CD4-positive, alpha-beta T cell treated with Interleukin-17A for 1 hour (primary cell): ENCODE data around the gene URAD.

ENCODE experiments used
- DNase-seq: peaks from one replicate; pipeline ENCODE4 v3.0.0-alpha.2; 2020

The URAD gene

DNA sequence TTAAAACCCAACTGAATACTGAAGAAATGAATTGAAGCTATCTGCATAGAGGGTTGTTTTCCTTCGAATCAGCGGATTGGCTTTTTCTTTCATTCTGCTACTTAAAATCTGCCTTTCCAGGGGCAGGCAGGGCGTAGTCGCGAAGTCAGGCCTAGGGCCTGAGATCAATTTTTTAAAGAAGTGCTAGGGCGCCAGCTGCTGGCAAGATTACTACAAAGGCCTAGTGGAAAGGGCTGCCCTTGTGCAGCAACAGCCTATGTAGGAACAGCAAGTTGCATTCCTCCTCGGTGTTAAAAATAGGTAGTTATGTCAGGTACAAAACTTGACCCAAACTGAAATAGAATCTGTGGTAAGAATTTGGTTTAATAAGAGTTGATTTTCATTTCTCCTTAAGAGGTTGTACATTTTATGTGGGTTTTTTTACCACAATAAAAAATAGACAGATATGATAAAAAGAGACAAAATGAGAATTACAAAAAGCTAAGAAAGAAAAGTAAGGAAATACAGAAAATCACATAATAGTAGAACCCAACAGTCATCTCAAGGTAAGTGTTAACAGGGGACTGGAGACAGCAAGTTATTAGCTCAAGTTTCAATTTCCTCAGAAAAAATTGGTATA lies 9.5 kb upstream of the URAD start:
- DNase-seq = peak; percentile 16

DNA sequence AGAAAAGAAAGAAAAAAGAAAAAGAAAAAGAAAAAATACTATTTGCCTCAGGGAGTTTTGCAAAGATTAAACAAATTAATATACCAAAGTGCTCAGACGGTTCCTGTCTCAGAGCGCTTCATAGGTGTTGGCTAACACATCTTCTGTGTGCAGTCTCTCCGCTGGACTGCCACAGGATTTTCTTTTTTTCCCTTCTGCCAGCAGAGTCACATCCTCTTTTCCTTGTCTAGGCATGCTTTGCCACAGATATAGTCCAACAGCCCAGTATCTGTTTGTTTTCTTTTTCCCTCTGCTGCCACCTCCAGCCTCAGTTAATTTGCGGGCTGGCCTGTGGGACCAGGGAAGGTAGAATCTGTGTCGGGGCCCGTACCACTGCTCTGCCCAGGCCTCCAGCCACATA lies 3.4 kb upstream of the URAD start:
- DNase-seq = no peak

DNA sequence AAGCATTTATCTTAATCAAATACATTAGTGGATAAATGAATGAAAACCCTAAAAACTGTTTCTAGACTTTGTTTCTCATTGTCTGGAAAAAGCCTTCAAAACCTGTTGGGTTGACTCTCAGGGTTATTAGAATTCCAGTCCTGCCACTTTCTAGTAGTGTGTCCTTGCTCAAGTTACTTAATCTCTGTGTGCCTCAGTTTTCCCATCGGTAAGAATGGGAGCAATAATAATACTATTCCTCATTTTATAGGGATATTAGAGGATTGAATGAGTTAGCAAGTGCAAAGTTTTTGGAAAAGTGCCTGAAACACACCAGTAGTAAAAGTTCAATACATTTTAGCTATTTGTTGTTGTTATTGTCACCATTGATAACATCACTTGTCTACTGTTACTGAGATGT lies 2.9 kb downstream of the URAD start:
- DNase-seq = no peak

DNA sequence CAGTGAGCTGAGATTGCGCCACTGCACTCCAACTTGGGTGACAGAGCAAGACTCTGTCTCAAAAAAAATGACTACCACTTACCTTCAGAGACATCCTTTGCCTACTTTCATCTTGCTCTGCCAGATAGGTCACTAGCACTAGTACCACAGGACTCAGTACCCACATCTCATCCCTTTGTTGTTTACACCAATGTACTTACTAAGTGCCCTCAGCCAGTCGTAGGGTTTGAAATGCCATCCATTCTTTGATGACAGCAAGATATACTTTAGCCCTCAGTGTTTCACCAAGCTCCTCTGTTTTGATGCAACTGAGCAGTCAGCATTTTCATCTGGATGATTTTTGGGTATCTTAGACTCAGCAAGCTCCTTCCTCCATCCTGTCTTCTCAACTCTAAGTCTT lies 6.1 kb downstream of the URAD start:
- DNase-seq = no peak

DNA sequence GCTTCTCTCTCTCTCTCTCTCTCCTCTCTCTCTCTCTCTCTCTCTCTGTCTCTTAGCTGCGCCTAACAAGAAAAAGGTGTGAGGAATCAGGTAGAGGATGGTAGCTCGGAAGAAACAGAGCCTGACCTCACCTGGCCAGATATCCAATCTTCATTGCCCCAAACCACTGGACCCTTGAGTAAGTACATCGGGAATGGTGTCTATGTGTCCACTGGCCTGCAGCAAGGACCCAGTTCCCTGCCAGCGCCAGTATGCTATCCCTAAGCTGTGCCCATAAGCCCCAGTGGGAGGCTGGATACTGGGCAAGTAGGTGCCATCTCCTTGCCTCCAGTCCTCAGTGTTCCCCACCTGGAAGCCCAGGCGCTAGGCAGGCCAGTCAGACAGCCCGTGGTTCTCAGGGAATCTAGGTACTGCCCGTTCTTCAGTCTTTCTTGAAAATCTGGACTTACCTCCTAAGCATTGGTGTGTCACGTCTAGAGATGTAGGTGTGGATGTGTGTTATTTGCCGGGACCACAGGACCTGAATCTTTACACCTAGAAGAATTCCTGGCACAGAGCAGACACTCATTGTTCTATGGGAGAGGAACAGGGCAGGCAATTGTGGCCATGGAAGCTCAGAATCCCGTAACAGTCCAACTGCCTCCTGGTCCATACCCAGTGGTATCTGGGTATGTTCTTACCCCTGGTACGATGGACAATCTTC lies 7.3 kb downstream of the URAD start:
- no peak for DNase-seq

DNA sequence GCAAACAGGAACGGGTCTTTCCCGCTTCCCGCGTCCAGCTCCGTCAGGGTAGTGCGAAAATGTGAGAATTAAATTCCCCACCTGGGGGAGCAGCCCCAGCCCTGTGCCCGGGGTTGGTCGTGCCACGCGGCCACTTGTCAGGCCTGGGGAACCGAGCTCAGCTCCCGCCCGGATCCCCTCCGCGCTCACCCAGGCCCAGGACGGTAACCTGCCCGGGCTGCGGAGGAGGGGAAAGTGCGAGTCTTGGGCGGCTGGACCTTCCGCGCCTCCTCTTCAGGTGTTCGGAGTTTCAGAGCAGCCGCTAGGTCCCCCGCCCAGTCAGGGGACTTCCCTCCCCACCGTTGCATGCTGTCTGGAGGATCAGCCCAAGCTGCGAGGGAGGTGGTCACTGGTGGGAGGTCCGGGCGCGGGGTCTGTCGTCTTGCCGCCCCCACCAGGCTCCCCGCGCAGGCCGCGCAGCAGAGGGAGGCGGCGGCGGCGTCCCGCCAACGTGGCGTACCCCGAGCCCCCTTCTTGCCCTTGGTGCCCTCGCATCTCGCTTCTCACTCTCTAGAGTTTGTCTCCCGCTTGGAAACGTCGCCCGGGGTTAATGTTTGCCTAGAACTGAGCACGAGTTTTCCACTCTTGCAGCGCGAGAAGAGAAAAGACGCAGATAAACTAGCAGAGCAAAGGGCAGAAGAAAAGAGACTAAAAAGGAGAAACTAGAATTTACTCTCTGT lies 8.1 kb downstream of the URAD start:
- DNase-seq = no peak

DNA sequence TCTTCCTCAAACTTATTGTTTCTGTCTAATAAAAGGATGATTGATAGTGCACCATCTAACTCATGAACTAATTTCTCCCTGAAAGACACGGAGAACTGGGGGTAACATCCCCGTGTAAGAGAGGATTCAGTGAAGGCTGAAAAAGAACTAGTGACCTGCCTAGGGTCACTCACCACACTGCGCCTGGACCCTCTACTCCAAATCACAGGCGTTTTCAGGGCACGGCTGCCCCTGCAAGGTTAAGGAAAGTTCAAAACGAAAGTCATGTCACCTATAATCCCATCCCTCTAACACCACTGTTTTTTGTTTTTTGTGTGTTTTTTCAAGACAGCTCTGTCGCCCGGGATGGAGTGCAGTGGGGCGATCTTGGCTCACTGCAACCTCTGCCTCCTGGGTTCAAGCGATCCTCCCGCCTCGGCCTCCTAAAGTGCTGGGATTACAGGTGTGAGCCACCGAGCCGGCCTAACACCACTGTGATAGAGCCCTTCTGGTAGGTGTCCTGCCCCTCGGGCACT lies 8.7 kb downstream of the URAD start:
- no peak for DNase-seq

DNA sequence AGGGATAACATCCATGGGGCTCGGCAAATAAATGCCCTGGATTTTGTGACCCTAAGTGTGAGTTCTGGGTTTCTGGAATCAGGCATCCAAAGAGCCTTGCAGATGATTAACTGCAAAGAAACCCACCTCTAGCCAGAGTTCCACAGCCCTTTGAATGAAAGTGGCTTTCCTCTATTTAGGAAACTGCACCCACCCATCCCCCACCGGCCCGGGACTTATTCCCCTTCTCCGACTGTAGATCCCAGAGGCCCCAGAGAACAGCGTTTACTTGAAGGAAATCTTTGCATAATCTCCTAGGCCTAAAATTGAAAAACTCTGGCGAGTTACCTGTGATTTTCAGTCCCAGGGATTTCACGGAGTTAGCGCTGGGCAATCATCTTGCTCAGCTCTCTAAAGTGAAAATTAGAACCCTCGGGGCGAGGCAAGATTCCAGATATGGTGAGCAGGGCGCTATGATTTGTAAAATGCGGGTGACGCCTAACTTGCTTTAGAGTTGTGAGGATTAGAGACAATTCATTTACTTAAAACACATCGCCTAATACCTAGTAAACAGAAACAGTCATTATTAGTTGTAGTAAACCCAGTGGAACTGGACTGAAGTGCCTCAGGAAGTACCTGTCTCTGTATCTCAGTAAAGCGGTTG lies 9.4 kb downstream of the URAD start:
- DNase-seq = no peak

DNA sequence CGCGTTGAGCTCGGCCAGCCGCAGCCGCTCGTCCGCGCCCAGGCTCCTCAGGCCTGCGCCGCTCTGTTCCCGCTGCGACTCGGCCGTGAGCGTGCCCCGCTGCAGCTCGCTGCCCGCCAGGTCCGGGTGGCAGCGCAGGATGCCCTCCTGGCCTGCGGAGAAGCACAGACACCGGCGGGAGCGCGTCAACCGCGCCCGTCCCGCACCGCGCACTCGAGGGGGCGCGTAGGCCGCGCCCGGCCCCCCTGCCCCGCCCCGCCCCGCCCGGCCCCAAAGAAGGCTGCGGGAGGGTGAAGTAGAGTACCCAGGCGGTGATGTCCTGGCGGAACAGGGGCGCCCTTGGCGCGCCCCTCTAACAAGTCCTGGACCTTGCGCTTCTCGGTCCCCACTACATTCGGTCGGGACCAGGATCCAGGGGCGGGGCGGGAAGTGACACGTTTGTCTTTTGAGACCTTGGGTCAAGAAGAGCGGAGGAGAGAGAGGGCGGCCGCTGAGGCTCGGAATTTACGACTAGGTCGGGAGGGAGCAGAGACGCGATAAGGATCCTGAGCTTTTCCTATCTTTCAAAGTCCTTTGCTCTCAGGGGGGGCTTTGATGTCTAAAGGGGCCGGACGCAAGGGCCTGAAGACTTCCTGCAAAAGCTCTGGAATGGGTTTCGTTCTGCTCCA lies 10.1 kb downstream of the URAD start:
- DNase-seq = no peak

DNA sequence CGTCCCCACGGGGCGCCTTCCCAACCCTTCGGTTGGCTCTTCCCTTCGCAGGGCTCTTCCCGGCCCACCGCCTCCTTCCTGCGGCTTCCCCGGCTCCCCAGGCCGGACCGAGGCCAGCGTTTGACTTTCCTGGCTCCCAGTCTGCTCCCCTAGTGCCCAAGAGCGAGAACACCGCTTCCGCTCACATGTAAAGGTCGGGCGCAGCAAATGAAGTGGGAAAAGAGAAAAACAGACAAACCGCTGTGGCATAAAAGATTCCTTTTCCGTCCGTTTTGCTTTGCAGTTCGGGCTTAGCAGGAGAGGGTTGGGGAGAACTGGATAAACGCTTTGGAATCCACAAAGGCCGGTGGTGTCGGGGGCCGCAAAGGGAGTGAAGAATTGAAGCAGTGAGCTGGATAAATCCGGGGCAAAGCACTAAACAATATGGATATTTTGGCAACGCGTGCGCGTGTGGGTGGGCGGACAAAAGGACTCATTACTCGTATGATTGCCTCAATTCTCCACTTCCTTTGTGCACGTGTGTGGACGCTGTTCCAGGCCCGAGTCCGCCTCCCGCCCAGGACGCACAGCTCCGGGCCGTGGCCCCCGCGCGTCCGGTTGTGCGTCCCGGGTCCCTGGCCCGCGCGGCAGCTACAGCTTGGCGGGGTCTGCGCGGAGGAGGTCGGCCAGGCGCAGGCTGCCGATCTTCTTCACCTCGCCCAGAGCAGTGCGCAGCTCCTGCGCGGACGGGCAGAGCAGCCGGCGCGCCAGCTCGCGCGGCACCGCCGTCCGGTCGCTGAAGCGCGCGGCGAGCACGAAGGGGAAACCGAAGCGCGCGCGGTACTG lies 10.8 kb downstream of the URAD start:
- DNase-seq = no peak

DNA sequence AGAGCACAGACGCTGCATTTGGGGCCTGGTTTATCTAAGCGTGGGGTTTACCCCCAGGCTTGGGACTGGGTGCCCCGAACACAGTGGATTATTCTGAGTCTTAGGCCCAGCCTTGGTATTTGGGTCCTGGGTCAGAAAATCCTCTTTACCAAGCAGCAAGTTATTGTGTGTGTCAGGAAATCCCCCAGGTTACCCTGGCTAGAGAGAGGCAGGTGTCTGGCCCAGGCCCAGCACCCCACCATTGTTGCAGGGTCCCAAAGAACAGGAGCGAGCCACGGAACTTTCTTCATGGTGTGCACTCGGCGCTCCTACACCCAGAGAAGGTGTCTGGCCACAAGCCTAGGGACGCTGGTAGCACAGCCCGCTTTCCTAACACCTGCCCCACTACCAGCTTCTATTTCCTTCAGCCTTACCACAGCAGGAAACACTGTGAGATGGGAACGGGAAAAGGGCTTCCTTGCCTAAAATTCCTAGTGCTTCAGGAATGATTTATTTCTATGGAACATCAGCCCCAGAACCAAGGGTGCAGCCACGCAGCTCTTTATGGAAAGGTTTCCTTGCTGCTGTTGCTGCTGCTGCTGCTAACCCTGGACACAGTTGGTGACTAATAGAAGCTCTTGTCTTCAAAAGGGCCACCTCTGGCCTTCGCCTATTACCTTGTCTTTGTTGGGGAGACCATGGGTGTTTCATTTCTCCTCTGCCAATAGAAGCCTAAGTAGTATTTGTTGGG lies 12.0 kb downstream of the URAD start:
- DNase-seq = no peak

DNA sequence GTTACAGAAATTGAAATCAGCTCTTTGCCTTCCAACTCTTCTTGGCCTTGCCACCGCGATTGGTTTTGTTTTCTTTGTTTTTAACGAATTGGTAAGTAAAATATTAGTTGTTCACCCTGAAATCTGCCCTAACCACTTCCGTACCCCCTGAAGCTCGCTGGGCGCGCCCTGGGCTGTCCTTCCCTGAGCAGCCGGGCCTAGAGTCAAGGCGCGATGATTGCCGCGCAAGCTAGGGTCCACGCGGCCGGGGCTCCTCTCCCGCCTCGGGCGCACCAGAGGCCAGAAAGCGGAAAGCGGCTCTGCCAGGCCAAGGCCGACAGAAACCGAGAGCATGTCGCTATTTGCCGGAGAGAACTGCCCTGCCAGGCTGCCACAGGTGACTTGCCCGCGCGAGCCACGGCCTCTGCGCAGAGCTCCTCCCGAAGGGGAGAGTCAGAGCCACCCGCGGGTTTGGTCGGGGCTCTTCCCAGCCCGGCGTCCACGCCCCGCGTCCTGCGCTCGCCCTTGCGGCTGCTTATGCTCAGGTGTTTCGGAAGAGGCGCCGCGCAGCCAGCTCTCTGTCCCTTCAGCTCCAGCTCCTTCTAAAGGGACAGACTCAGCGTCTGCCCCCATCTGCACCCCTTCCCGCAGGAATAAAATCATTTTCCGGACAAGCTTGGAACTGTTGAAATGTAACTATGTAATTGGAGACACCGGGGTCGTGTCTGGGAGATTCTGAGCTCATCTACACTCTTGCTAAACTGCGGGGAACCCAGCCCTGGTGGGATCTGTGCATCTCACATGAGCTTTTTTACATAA lies 12.7 kb downstream of the URAD start:
- no peak for DNase-seq

DNA sequence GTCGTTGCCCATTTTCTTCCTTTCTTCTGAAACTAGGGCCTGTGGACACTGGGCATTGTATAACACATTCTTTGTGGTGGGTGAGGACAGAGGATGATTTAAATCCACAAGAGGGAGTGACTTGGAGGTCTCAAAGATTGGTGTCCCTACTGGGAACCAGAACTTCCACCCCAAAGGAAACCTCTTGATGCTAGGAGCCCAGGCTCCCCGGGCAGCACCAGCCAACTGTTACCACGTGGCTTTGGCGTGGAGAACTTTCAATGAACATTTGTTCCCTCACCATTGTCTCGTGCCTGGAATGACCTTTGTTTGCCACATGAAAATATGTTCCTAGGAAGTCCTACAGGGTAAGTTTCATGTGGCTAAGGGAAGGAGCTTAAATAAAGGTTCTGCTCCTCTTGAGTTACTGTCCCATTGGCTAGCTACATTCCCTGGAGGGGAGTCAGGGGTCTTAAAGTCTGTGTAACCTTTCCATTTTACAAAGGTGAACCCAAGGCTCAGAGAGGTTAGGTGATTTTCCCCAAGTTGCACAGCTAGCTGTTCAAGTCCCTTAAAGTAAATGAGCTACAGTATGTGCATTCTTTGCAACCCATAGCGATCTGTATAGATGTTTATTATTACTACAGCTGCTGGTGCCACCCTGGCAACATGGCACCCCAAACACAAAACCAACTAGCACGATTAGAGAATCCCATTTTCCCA lies 14.4 kb downstream of the URAD start:
- no peak for DNase-seq

DNA sequence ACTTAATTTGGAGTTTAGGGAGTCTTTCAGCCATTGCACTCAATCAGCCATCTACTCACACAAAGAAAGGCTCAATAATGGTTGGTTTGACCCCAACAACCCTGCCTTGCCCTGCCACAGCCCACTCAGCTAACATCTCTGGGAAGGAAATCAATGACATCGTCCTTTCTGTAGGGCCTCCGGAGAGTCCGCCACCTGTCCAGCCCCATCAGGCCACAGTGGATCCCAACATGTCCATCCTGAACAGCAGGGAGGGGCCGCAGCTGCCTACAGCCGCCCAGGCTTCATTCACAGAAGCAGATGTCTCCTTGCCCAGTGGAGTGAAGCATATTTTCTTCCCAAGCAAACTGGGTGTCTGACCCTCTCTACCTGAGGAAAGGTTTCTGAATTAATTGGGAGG lies 15.2 kb downstream of the URAD start:
- DNase-seq = no peak

DNA sequence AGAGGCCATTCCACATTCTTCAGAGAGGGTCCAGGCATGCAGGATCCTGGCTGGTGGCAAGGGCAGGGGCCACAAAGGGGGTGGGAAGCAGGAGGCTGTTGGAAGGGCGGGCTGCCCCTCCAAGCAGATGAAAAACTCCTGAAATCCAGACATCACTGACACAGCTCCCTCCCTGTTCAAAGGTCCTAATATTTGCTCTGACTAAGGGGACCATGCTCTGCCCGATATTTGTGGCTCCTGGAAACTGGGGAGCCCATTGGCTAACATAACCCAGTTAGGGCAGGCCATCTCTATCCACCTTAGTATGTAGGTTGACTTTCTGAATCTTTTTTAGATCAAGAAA lies 16.0 kb downstream of the URAD start:
- DNase-seq = no peak

DNA sequence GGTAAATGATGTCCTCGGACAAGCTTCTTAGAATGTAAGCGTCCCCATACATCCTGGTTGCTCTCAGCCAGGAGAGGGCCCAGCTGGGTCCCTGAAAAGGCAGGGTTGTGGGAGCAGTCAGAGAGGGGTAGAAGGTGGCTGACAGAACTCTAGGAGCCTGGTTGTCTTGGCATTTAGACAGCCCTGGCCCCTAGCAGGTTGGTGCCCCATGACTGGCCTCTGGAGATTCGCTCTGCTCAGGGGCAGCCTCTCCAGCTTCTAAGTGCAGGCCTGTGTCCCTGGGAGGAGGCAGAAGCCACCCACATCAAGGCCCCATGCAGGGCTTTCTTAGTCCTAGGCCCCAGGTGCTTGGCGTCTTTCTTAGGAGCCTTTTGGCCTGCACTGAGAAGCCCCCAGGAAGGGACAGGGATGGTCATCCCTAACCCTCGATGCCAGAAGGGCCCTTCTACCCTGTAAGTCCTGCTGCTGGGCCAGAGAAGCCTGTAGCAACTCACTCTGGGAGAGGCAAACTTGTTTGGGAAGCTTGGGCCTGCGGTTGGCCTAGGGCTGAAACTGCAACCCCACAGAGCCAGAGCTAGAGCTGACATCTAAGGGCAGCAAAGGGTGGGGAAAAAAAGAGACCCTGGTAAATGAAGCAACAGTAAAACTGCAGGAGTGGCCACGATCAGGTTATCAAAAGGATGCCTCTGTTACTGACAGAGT lies 16.6 kb downstream of the URAD start:
- DNase-seq = no peak

DNA sequence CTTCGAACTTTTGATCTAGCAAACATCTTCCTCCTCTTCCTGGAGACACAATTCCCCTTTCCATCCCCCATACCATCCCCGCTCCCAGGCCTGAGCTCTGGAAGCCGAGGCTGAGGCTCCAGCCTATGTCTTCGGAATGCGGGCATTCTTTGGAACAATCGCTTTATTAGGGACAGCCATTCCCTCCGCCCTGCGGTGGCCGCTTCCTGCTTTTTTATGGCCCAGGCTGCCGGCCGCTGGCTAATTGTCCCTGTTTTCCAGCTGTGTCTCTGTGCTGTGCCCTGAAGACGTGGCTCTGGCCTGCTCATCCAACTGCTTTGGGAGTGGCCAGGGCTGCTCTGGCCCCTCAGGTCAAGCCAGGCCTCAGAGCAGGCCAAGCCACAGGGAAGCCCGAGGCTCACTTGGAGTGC lies 17.3 kb downstream of the URAD start:
- no peak for DNase-seq

DNA sequence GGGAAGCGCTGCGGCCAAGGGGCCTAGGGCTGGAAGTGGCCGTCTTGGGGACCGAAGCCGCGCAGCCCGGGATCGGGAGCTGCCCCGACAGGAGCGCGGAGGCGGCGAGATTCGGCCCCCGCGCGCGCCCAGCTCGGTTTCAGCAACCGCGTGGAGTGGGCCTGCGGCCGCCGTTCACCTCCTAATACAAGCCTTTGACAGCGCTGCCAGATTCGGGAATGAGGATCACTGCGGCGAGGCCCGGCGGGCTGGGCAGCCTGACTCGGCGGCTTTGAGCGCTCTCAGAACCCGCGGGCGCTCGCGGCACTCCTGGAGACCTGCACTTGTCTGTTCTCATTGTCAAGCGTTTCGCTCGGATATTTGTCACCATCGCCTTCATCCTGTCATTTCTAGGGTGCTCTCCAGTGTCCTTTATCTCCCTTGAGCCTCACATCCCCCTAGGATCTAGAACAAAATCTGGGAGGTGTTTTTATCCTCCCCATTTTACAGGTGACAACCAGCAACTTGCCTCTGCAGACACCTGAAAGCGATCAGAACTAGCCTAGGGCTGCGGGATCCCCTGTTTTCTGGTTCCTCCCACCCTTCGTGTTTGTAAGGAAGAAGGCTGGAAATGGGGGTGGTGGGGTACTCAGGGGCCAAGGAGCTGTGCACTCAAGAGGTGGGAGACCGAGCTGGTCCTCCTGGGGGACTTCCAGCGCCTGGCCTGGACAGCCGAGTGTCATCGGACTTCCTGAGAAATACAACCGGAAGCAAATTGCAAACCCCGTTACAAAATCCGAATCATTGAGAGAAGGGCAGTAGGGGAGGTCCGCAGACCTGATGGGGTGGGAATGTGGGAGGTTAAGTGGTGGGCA lies 17.9 kb downstream of the URAD start:
- DNase-seq = no peak
